ENCODE results near the gene POLD2.

Gene POLD2

GRCh38 chr7:44162179-44162578 lies 38.8 kb upstream of the POLD2 start:
- TF ChIP-seq CTCF (IDR thresholded peaks at IDR 0.05; ENCODE audit: insufficient read depth, missing control alignments): no peak
- FAIRE-seq (no peak), DNase-seq (ENCODE audit: insufficient read length, low spot score) (no peak)

DNA sequence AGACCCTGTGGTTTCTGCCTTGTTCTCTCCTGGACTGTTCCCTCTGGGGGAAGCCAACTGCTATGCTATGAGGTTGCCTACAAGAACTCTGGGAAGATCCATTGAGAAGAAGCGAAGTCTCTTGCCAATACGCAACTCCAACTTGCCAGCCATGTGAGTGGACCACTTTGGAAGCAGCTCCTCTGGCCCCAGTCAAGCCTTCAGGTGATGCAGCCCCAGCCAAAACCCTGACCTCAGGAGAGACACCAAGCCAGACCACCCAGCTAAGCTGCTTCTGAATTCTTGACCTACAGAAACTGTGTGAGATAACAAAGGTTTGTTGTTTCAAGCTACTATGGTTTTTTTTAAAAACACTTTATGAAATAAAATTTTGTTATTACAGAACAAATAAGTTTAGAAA lies 38.0 kb upstream of the POLD2 start:
- no peak for TF ChIP-seq CTCF (IDR thresholded peaks at IDR 0.05; ENCODE audit: insufficient read depth, missing control alignments)
- no peak for DNase-seq (ENCODE audit: insufficient read length, low spot score)
- FAIRE-seq: no peak

DNA sequence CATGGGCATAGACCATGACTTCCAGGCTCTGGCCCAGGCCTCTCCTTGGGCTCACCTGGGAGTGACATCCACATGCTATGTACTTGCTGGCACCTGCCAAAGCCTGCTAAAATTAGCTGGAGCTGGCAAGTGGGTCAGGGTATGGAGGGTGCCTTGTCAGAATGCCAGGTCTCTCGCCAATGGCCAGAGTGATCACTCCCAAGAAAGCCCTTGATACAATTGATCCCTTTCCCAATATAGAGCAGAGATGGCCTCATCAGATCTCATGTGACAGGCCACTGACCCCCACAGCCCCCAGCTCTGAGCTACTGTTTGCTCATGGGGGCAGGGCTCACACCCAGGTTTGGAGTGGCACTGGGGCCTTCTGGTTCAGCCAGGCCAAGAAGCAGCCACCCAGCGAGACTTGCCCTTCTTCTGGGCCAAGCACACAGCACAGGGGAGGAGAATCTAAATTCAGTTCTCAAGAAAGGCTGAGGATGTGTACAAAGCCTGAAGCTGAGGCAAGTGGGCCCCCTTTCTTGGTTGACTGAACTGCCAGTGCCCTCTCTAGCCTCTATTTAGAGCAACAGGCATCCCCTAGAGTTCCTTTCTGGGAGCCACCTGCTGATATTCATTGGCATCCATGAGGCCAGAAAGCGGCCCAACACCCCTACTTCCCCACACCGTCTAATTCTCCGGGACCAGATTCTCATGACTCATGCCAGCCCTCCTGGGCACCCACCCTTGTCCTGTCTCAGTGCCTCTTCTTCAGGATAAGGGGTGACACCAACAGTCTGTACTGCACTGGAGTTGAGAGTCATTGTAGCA lies 36.7 kb upstream of the POLD2 start:
- no peak for TF ChIP-seq CTCF (IDR thresholded peaks at IDR 0.05; ENCODE audit: insufficient read depth, missing control alignments)
- FAIRE-seq (no peak), DNase-seq (ENCODE audit: insufficient read length, low spot score) (no peak)

GRCh38 chr7:44158873-44159631 lies 35.7 kb upstream of the POLD2 start:
- no peak for FAIRE-seq
- no peak for TF ChIP-seq CTCF (IDR thresholded peaks at IDR 0.05; ENCODE audit: insufficient read depth, missing control alignments)

GRCh38 chr7:44158096-44158872 lies 34.9 kb upstream of the POLD2 start:
- FAIRE-seq (no peak), DNase-seq (ENCODE audit: insufficient read length, low spot score) (no peak)
- no peak for TF ChIP-seq CTCF (IDR thresholded peaks at IDR 0.05; ENCODE audit: insufficient read depth, missing control alignments)

More at GRCh38 chr7:44158873-44159631, 35.7 kb upstream of the POLD2 start:
- DNase-seq (ENCODE audit: insufficient read length, low spot score): no peak

GRCh38 chr7:44157116-44158080 lies 34.0 kb upstream of the POLD2 start:
- no peak for FAIRE-seq

More at GRCh38 chr7:44157116-44158080, 34.0 kb upstream of the POLD2 start:
- TF ChIP-seq CTCF (IDR thresholded peaks at IDR 0.05; ENCODE audit: insufficient read depth, missing control alignments): no peak
- DNase-seq (ENCODE audit: insufficient read length, low spot score): no peak

All from D721Med (cell line).